Measurements from ENCODE around the gene FTMT. TPM values are rescaled to one million over a fixed set of nuclear protein-coding genes. Genes with fewer than 3 reads are reported as not detected.
"Not testable (repeated sequence)": the region's sequence is repeated elsewhere in the genome, so short reads cannot be mapped to it uniquely, and the experiment has no call there.

The FTMT gene
- not detected for total RNA-seq
- polyA plus RNA-seq: not detected
- long read RNA-seq, donor 1: 0 reads
- long read RNA-seq, donor 2: 0 reads
- long read RNA-seq, donor 3: 0 reads
- long read RNA-seq, donor 4: 0 reads

- no peak within 1 kb of the TSS for H3K27ac ChIP-seq (ENCODE audit: low read length)
- DNase-seq (peak in 1 of 3 donors; percentile 56), ATAC-seq (peak in 1 of 2 donors; percentile 31)
- 95% methylated on average over 77 of the region's 77 CpGs for WGBS
- H3K9me3 ChIP-seq (ENCODE audit: control insufficient read depth, low read length): no peaks in the 10 kb centered on the region
- H3K4me1 ChIP-seq (ENCODE audit: control insufficient read depth, insufficient read depth, low read length): no peaks in the 10 kb centered on the region
- no peak within 1 kb of the TSS for H3K4me3 ChIP-seq (ENCODE audit: low read length)
- H3K27me3 ChIP-seq (ENCODE audit: control insufficient read depth, insufficient read depth): no peaks in the 10 kb centered on the region
- intact Hi-C loops (cut with DNase I): no loop called here
Observed at GRCh38 chr5:121851643-121852574, at the start of gene FTMT. Gene FTMT (plus strand): TSS chr5:121851882. CDS start chr5:121851964, 82 bp downstream.

DNA sequence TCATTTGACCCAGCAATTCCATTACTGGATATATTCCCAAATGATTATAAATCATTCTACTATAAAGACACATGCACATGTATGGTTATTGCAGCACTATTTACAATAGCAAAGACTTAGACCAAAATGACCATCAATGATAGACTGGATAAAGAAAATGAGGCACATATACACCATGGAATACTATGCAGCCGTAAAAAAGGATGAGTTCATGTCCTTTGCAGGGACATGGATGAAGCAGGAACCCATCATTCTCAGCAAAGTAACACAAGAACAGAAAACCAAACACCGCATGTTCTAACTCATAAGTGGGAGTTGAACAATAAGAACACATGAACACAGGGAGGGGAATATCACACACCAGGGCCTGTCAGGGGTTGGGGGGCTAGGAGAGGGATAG lies 46.4 kb upstream of the FTMT start:
- H3K4me1 ChIP-seq (ENCODE audit: control insufficient read depth, insufficient read depth, low read length); ATAC-seq; DNase-seq; H3K4me3 ChIP-seq (ENCODE audit: low read length); H3K27me3 ChIP-seq (ENCODE audit: control insufficient read depth, insufficient read depth); H3K9me3 ChIP-seq (ENCODE audit: control insufficient read depth, low read length); intact Hi-C loops (cut with DNase I); H3K27ac ChIP-seq (ENCODE audit: low read length): not testable (repeated sequence)
- WGBS: 90% methylated on average over 2 of the region's 2 CpGs

GRCh38 chr5:121805911-121806310 lies 45.8 kb upstream of the FTMT start:
- no peak for ATAC-seq
- Histone ChIP-seq H3K4me3 (ENCODE audit: low read length) (no peak overlapping the region), H3K4me1 (ENCODE audit: control insufficient read depth, insufficient read depth, low read length) (no peaks in the 10 kb centered on the region), H3K27ac (ENCODE audit: low read length) (no peak overlapping the region), H3K27me3 (ENCODE audit: control insufficient read depth, insufficient read depth) (no peaks in the 10 kb centered on the region), H3K9me3 (ENCODE audit: control insufficient read depth, low read length) (no peaks in the 10 kb centered on the region)
- 69% methylated on average over 4 of the region's 4 CpGs for WGBS
- DNase-seq: no peak
- intact Hi-C loops (cut with DNase I): no loop called here

DNA sequence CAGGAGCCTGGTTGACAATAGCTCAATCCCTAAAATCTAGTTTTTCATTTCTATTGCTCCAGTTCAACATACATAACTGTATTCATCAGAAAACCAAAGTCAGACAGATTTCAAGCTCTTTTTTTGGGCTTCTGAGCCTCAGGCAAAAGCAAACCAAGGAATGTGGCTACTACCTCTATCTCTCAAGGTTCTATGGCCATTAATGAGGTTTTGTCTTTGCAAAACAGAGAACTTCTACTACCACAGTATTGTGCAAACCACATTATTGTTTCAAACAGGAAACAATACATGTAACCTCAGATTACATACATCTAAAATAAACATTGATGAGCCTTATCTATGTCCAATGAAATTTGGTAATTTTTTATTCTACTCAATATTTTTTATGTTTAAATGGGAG lies 35.5 kb upstream of the FTMT start:
- Histone ChIP-seq H3K4me1 (ENCODE audit: control insufficient read depth, insufficient read depth, low read length) (no peaks in the 10 kb centered on the region), H3K27me3 (ENCODE audit: control insufficient read depth, insufficient read depth) (no peaks in the 10 kb centered on the region), H3K27ac (ENCODE audit: low read length) (no peak overlapping the region), H3K9me3 (ENCODE audit: control insufficient read depth, low read length) (no peaks in the 10 kb centered on the region), H3K4me3 (ENCODE audit: low read length) (no peak overlapping the region)
- no peak for ATAC-seq
- DNase-seq: no peak
- intact Hi-C loops (cut with DNase I): no loop called here

DNA sequence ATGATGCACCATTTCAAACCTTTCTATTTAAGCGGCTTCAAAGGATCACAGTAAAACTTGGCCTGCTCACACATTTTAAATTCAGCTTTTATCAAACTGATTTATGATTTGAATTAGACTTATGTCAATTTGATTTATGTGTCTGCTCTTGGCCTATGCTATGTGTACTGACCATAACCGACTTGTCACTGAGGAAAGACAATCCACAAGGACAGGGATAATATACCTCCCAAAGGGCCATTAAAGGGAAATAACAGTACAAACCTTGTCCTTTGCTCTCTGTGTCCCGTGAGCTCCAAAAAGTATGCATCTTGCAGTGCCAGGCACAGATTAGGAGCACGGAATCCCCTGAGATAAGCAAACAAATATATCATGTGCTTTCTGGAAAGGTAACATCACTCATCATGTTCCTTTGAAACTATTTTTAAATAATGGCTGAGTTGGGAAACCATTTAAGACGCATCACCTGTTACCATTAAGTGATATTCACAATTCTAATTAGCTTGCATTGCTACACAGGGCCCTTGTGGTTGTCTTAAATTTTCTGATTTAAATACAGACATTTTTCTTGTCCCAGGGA lies 31.9 kb upstream of the FTMT start:
- H3K9me3 ChIP-seq (ENCODE audit: control insufficient read depth, low read length): no peaks in the 10 kb centered on the region
- H3K27ac ChIP-seq (ENCODE audit: low read length): no peak overlapping the region
- WGBS: 55% methylated on average over 5 of the region's 5 CpGs
- H3K27me3 ChIP-seq (ENCODE audit: control insufficient read depth, insufficient read depth): no peaks in the 10 kb centered on the region
- DNase-seq: no peak
- no peak overlapping the region for H3K4me3 ChIP-seq (ENCODE audit: low read length)
- no peaks in the 10 kb centered on the region for H3K4me1 ChIP-seq (ENCODE audit: control insufficient read depth, insufficient read depth, low read length)
- no peak for ATAC-seq
- intact Hi-C loops (cut with DNase I): no loop called here

GRCh38 chr5:121833617-121834016 lies 18.1 kb upstream of the FTMT start:
- H3K9me3 ChIP-seq (ENCODE audit: control insufficient read depth, low read length): no peaks in the 10 kb centered on the region
- H3K27ac ChIP-seq (ENCODE audit: low read length): no peak overlapping the region
- intact Hi-C loops (cut with DNase I): no loop called here
- no peak overlapping the region for H3K4me3 ChIP-seq (ENCODE audit: low read length)
- no peak for DNase-seq
- ATAC-seq: no peak
- no peaks in the 10 kb centered on the region for H3K4me1 ChIP-seq (ENCODE audit: control insufficient read depth, insufficient read depth, low read length)
- 82% methylated on average over 1 of the region's 1 CpG for WGBS
- H3K27me3 ChIP-seq (ENCODE audit: control insufficient read depth, insufficient read depth): no peaks in the 10 kb centered on the region

GRCh38 chr5:121834021-121834420 lies 17.7 kb upstream of the FTMT start:
- WGBS: 82% methylated on average over 2 of the region's 2 CpGs
- no peak for ATAC-seq
- DNase-seq: no peak
- Histone ChIP-seq H3K4me3 (ENCODE audit: low read length) (no peak overlapping the region), H3K27ac (ENCODE audit: low read length) (no peak overlapping the region), H3K27me3 (ENCODE audit: control insufficient read depth, insufficient read depth) (no peaks in the 10 kb centered on the region), H3K9me3 (ENCODE audit: control insufficient read depth, low read length) (no peaks in the 10 kb centered on the region), H3K4me1 (ENCODE audit: control insufficient read depth, insufficient read depth, low read length) (no peaks in the 10 kb centered on the region)
- intact Hi-C loops (cut with DNase I): no loop called here

DNA sequence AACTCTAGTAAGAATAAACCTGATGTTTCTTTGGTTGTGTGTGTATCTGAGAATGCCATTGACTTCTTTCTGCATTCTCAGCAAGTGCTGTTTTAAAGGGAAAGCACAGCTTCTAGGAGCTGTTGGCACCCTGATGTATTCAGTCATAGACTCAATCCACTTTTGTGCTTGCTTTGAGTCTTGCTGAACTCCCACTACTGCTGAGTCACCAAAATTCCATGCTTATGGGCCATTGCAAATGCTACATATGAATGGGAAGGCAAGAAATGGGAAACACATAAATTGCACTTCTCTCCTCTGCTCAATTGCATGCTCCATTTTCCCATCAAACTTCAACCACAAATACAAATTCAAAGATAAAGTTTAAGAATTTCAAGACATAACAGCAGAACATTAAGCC lies 9.8 kb upstream of the FTMT start:
- ATAC-seq: no peak
- H3K9me3 ChIP-seq (ENCODE audit: control insufficient read depth, low read length): no peaks in the 10 kb centered on the region

DNA sequence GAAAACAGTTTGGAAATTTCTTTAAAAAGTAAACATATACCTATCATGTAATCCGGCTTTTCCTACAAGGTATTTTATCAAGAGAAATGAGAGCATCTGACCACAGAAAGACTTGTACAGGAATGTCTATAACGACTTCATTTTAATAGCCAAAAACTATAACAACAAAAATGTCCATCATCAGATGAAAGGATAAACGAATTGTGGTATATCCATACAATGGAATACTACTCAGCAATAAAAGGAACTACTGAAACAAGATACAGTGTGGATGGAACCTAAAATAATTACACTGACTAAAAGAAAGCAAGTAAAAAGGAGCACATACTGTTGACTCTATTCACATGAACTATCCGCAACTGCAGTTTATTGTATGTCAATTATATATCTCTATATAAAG lies 1.4 kb upstream of the FTMT start:
- WGBS: 79% methylated on average over 4 of the region's 4 CpGs
- DNase-seq: no peak

More for the DNA sequence above, 9.8 kb upstream of the FTMT start:
- H3K4me3 ChIP-seq (ENCODE audit: low read length): no peak overlapping the region
- no peak overlapping the region for H3K27ac ChIP-seq (ENCODE audit: low read length)
- H3K4me1 ChIP-seq (ENCODE audit: control insufficient read depth, insufficient read depth, low read length): no peaks in the 10 kb centered on the region
- no peaks in the 10 kb centered on the region for H3K27me3 ChIP-seq (ENCODE audit: control insufficient read depth, insufficient read depth)
- intact Hi-C loops (cut with DNase I): no loop called here
- no peak for DNase-seq

GRCh38 chr5:121853850-121854249 lies 2.2 kb downstream of the FTMT start:
- DNase-seq (no peak), ATAC-seq (no peak)
- Histone ChIP-seq H3K27me3 (ENCODE audit: control insufficient read depth, insufficient read depth) (no peaks in the 10 kb centered on the region), H3K4me1 (ENCODE audit: control insufficient read depth, insufficient read depth, low read length) (no peaks in the 10 kb centered on the region), H3K9me3 (ENCODE audit: control insufficient read depth, low read length) (no peaks in the 10 kb centered on the region), H3K4me3 (ENCODE audit: low read length) (no peak overlapping the region), H3K27ac (ENCODE audit: low read length) (no peak overlapping the region)
- intact Hi-C loops (cut with DNase I): no loop called here
- 61% methylated on average over 2 of the region's 2 CpGs for WGBS

More for the DNA sequence above, 1.4 kb upstream of the FTMT start:
- no peaks in the 10 kb centered on the region for H3K4me1 ChIP-seq (ENCODE audit: control insufficient read depth, insufficient read depth, low read length)
- H3K27ac ChIP-seq (ENCODE audit: low read length): no peak overlapping the region
- H3K9me3 ChIP-seq (ENCODE audit: control insufficient read depth, low read length): no peaks in the 10 kb centered on the region
- intact Hi-C loops (cut with DNase I): no loop called here
- no peak for ATAC-seq
- no peaks in the 10 kb centered on the region for H3K27me3 ChIP-seq (ENCODE audit: control insufficient read depth, insufficient read depth)
- no peak overlapping the region for H3K4me3 ChIP-seq (ENCODE audit: low read length)

- Histone ChIP-seq H3K4me3 (ENCODE audit: low read length) (no peak overlapping the region), H3K4me1 (ENCODE audit: control insufficient read depth, insufficient read depth, low read length) (no peaks in the 10 kb centered on the region), H3K27ac (ENCODE audit: low read length) (no peak overlapping the region), H3K27me3 (ENCODE audit: control insufficient read depth, insufficient read depth) (no peaks in the 10 kb centered on the region), H3K9me3 (ENCODE audit: control insufficient read depth, low read length) (no peaks in the 10 kb centered on the region)
- 44% methylated on average over 3 of the region's 3 CpGs for WGBS
- DNase-seq: no peak
- no peak for ATAC-seq
- intact Hi-C loops (cut with DNase I): loop anchor here in 1 of 4 donors (10.0 kb wide), 1 partner anchor 228 kb away; no protein-coding TSS in a partner anchor
Observed at GRCh38 chr5:121862801-121863200, 11.1 kb downstream of the FTMT start.

Data from right cardiac atrium (tissue), 5 donors.